Caco-2 (cell line): ENCODE data around the gene USP44. TPM values are rescaled to one million over a fixed set of nuclear protein-coding genes. Genes with fewer than 3 reads are reported as not detected.
"Not testable (repeated sequence)": the region's sequence is repeated elsewhere in the genome, so short reads cannot be mapped to it uniquely, and the experiment has no call there.

Experiments used
- BruUV-seq: library from RNA; stranded (reverse); fragments of 400-500 nt; replicated peaks from 2 replicates; lab custom pipeline; 2021; lab: Mats Ljungman, UMichigan
- CTCF ChIA-PET: fragments of 300-600 bp; sonication (Branson Sonifier 250); formaldehyde crosslinking; loops from one replicate; lab custom pipeline; 2022; ENCODE audit warnings: antibody characterized with exemption; lab: Charles Lee
- POLR2A ChIA-PET: fragments of 300-600 bp; sonication (Branson Sonifier 250); formaldehyde crosslinking; loops from one replicate; lab custom pipeline; 2022; ENCODE audit warnings: antibody characterized with exemption; lab: Charles Lee
- DNase-seq, 2 experiments: peaks; one replicate each; pipeline versions ENCODE4 v3.0.0 to v3.0.0-alpha.2; 2020 to 2022
- H3K27me3 ChIP-seq: replicated peaks from 2 replicates; pipeline ENCODE4 v1.6.0; 2011; ENCODE audit warnings: low read length; ENCODE audit not compliant: control insufficient read depth, insufficient read depth
- H3K36me3 ChIP-seq: 2 replicates; pipeline ENCODE4 v1.5.1; 2011; ENCODE audit warnings: low read length; ENCODE audit not compliant: control insufficient read depth, insufficient read depth
- H3K4me1 ChIP-seq: fragments of 250-450 bp; sonication (Bioruptor Pico); 2 replicates; pipeline ENCODE4 v1.5.1; 2020; ENCODE audit warnings: mild to moderate bottlenecking
- H3K4me3 ChIP-seq: 2 replicates; pipeline ENCODE4 v1.5.1; 2011; ENCODE audit warnings: low read depth, mild to moderate bottlenecking, control low read depth, low read length
- H3K9me3 ChIP-seq: fragments of 250-450 bp; sonication (Bioruptor Pico); 2 replicates; pipeline ENCODE4 v1.5.1; 2020; ENCODE audit warnings: mild to moderate bottlenecking, moderate library complexity
- H3K27ac Mint-ChIP-seq: one replicate; pipeline ENCODE4 v1.8.0; 2022; ENCODE audit warnings: mixed read lengths; ENCODE audit not compliant: unreplicated experiment
- H3K27me3 Mint-ChIP-seq: one replicate; pipeline ENCODE4 v1.8.0; 2022; ENCODE audit warnings: mixed read lengths; ENCODE audit not compliant: insufficient read depth, unreplicated experiment
- H3K36me3 Mint-ChIP-seq: one replicate; pipeline ENCODE4 v1.8.0; 2022; ENCODE audit warnings: mild to moderate bottlenecking, mixed read lengths; ENCODE audit not compliant: insufficient read depth, unreplicated experiment
- H3K4me1 Mint-ChIP-seq: one replicate; pipeline ENCODE4 v1.8.0; 2022; ENCODE audit warnings: low read depth, mixed read lengths; ENCODE audit not compliant: unreplicated experiment
- H3K4me3 Mint-ChIP-seq: one replicate; pipeline ENCODE4 v1.8.0; 2022; ENCODE audit warnings: mild to moderate bottlenecking, moderate library complexity, mixed read lengths; ENCODE audit not compliant: unreplicated experiment
- H3K9me3 Mint-ChIP-seq: one replicate; pipeline ENCODE4 v1.8.0; 2022; ENCODE audit warnings: mixed read lengths; ENCODE audit not compliant: unreplicated experiment
- CTCF ChIP-seq, 2 experiments: fragments of 200-600 bp in 1 of 2; IDR thresholded peaks; 1 replicate in 1 of 2; 2 replicates in 1 of 2; pipeline versions ENCODE4 v1.5.1 to v1.8.0; 2011 to 2022; ENCODE audit warnings: antibody characterized with exemption in 1 of 2, control low read depth in 1 of 2, inconsistent platforms in 1 of 2, low read depth in 1 of 2, low read length in 1 of 2, mild to moderate bottlenecking in 1 of 2, moderate library complexity in 1 of 2; ENCODE audit not compliant: insufficient read depth in 1 of 2, severe bottlenecking in 1 of 2, unreplicated experiment in 1 of 2
- intact Hi-C: fragments of 100-400 bp; cut with micrococcal nuclease; formaldehyde crosslinking; loops from one replicate; pipeline ENCODE4 v1.10.0; 2022; ENCODE audit not compliant: unreplicated experiment
- total RNA-seq: library from RNA; stranded (reverse); gene quantifications from 2 replicates; pipeline ENCODE4 v1.2.3, GENCODE V29; 2022

The USP44 gene
- total RNA-seq, 1 experiment from 2014 or later, result 0.14 TPM

GRCh38 chr12:95571369-95571768, 20.1 kb upstream of the USP44 start:
- no peak overlapping the region for H3K4me3 Mint-ChIP-seq
- POLR2A ChIA-PET, result no interaction called here
- no peaks in the 10 kb centered on the region for H3K4me1 Mint-ChIP-seq
- no TSS peak for BruUV-seq
- H3K4me1 ChIP-seq, result no peaks in the 10 kb centered on the region
- no peak for DNase-seq
- no peaks in the 10 kb centered on the region for H3K9me3 ChIP-seq
- H3K36me3 Mint-ChIP-seq, result no peaks in the 10 kb centered on the region
- no peaks in the 10 kb centered on the region for H3K9me3 Mint-ChIP-seq
- CTCF ChIA-PET, result no interaction called here
- no peaks in the 10 kb centered on the region for H3K27me3 Mint-ChIP-seq
- no peaks in the 10 kb centered on the region for H3K27me3 ChIP-seq
- H3K36me3 ChIP-seq, result no peaks in the 10 kb centered on the region
- TF ChIP-seq CTCF (IDR thresholded peaks at IDR 0.05; ENCODE audit: insufficient read depth in 1 of 2, low read depth in 1 of 2, low read length in 1 of 2, severe bottlenecking in 1 of 2, unreplicated experiment in 1 of 2), result no peak
- no peak overlapping the region for H3K4me3 ChIP-seq
- intact Hi-C loops, result no loop called here
- no peak overlapping the region for H3K27ac Mint-ChIP-seq

GRCh38 chr12:95568045-95568444, 16.8 kb upstream of the USP44 start:
- H3K4me3 Mint-ChIP-seq, H3K36me3 ChIP-seq, H3K27ac Mint-ChIP-seq, H3K4me3 ChIP-seq, H3K9me3 ChIP-seq, H3K9me3 Mint-ChIP-seq, H3K36me3 Mint-ChIP-seq, H3K4me1 Mint-ChIP-seq, H3K27me3 Mint-ChIP-seq, H3K27me3 ChIP-seq, DNase-seq, POLR2A ChIA-PET, intact Hi-C loops, H3K4me1 ChIP-seq, BruUV-seq, CTCF ChIA-PET: not testable (repeated sequence)

- Histone ChIP-seq H3K4me3 (no peak overlapping the region), H3K4me1 (peaks cover 7% of the 10 kb centered on the region), H3K9me3 (no peaks in the 10 kb centered on the region), H3K36me3 (no peaks in the 10 kb centered on the region), H3K27me3 (no peaks in the 10 kb centered on the region)
- ChIA-PET POLR2A (no interaction called here), CTCF (interaction anchor here (0.6 kb wide), 1 partner anchor 17 kb away, joined by 4 read pairs; no protein-coding TSS in a partner anchor)
- H3K27ac Mint-ChIP-seq, result no peak overlapping the region
- H3K27me3 Mint-ChIP-seq, result no peaks in the 10 kb centered on the region
- DNase-seq, result no peak
- no peak overlapping the region for H3K4me3 Mint-ChIP-seq
- H3K9me3 Mint-ChIP-seq, result no peaks in the 10 kb centered on the region
- BruUV-seq, result no TSS peak
- no peaks in the 10 kb centered on the region for H3K36me3 Mint-ChIP-seq
- TF ChIP-seq CTCF (IDR thresholded peaks at IDR 0.05; ENCODE audit: insufficient read depth in 1 of 2, low read depth in 1 of 2, low read length in 1 of 2, severe bottlenecking in 1 of 2, unreplicated experiment in 1 of 2), result no peak
- intact Hi-C loops, result no loop called here
- H3K4me1 Mint-ChIP-seq, result peaks cover 8% of the 10 kb centered on the region
Observed at GRCh38 chr12:95557625-95558024, 6.3 kb upstream of the USP44 start.
